ENCODE data around the gene AGAP1.

Gene AGAP1

GRCh38 chr2:235510318-235510717 lies 16.5 kb downstream of the AGAP1 start:
- no peak for ATAC-seq

- ATAC-seq = no peak
Measured at GRCh38 chr2:235511187-235511661, 17.4 kb downstream of the AGAP1 start.

- ATAC-seq = no peak
Measured at GRCh38 chr2:235511751-235512698, 18.2 kb downstream of the AGAP1 start.

- no peak for ATAC-seq
Measured at GRCh38 chr2:235512699-235513053, 18.8 kb downstream of the AGAP1 start.

- ATAC-seq = no peak
Measured at GRCh38 chr2:235513984-235514626, 20.3 kb downstream of the AGAP1 start.

- no peak for ATAC-seq
Measured at GRCh38 chr2:235514627-235515363, 21.0 kb downstream of the AGAP1 start.

- ATAC-seq = no peak
Measured at GRCh38 chr2:235515364-235515742, 21.5 kb downstream of the AGAP1 start.

- ATAC-seq = no peak
Measured at GRCh38 chr2:235515821-235516220, 22.0 kb downstream of the AGAP1 start.

- no peak for ATAC-seq
Measured at GRCh38 chr2:235516257-235516656, 22.4 kb downstream of the AGAP1 start.

GRCh38 chr2:235518322-235519090 lies 24.7 kb downstream of the AGAP1 start:
- no peak for ATAC-seq

GRCh38 chr2:235520787-235521186 lies 26.9 kb downstream of the AGAP1 start:
- no peak for ATAC-seq

- no peak for ATAC-seq
Measured at GRCh38 chr2:235521844-235522243, 28.0 kb downstream of the AGAP1 start.

- ATAC-seq = no peak
Measured at GRCh38 chr2:235523021-235523420, 29.2 kb downstream of the AGAP1 start.

GRCh38 chr2:235523486-235524150 lies 29.8 kb downstream of the AGAP1 start:
- ATAC-seq = no peak

- ATAC-seq = no peak
Measured at GRCh38 chr2:235526166-235526565, 32.3 kb downstream of the AGAP1 start.

GRCh38 chr2:235527806-235528469 lies 34.1 kb downstream of the AGAP1 start:
- no peak for ATAC-seq

GRCh38 chr2:235529621-235530020 lies 35.8 kb downstream of the AGAP1 start:
- ATAC-seq = no peak

- ATAC-seq = no peak
Measured at GRCh38 chr2:235530735-235531134, 36.9 kb downstream of the AGAP1 start.

- no peak for ATAC-seq
Measured at GRCh38 chr2:235532307-235532706, 38.5 kb downstream of the AGAP1 start.

GRCh38 chr2:235533198-235533597 lies 39.4 kb downstream of the AGAP1 start:
- ATAC-seq = no peak

GRCh38 chr2:235533616-235534385 lies 40.0 kb downstream of the AGAP1 start:
- ATAC-seq = no peak

Data from activated CD4-positive, CD25-positive, alpha-beta regulatory T cell treated with anti-CD3 and anti-CD28 coated beads, Interleukin-2, amount 50 U/mL, for 24 hours (primary cell).